Islet precursor cell (in vitro differentiated cells): ENCODE measurements around the gene SLC16A5.
"Not testable (repeated sequence)": the region's sequence is repeated elsewhere in the genome, so short reads cannot be mapped to it uniquely, and the experiment has no call there.

Source experiments
- DNase-seq: peaks from one replicate; pipeline ENCODE4 v3.0.0-alpha.2; 2018

Gene SLC16A5

GRCh38 chr17:75113798-75114551 is 26.2 kb downstream of the SLC16A5 start:
- peak; percentile 96 for DNase-seq

DNA sequence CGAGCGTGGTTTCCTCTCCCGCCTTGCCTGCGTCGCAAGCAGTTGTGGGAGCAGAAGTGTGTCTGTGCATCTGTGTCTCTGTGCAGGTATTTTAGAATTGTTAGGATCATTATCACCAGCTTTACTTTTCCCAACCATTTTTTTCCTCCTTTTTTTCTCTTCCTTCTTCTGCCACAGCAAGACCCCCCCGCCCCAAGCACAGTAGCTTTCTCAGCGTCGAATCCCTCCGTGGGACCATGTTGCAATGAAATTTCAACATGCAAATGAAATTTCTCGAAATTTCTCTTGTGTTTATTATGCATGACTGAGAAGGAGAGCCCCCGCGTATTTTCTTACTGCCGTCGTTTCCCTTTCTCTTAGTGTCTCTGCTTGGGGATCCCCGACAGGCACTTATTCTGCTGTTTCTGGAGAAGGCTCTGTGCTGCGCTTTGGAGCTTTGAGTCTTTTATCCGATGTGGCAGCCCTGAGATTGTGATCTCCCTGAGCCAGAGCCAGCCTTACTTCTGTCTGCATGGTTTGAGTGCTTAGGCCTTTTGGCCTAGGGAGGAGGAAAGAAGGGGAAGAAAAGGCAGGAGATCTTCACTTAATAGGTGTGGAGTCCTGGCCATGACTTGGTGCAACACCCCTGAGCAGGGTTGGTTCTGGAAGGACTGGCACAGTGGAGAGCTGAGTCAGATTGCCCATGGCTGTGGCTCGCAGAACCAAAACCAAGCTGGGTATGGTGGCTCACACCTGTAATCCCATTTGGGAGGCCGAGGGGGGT is 27.0 kb downstream of the SLC16A5 start:
- no peak for DNase-seq

- DNase-seq, result no peak
Measured at GRCh38 chr17:75115555-75115954, 27.8 kb downstream of the SLC16A5 start.

GRCh38 chr17:75116737-75117136 is 29.0 kb downstream of the SLC16A5 start:
- no peak for DNase-seq

- no peak for DNase-seq
Measured at GRCh38 chr17:75118307-75118706, 30.6 kb downstream of the SLC16A5 start.

DNA sequence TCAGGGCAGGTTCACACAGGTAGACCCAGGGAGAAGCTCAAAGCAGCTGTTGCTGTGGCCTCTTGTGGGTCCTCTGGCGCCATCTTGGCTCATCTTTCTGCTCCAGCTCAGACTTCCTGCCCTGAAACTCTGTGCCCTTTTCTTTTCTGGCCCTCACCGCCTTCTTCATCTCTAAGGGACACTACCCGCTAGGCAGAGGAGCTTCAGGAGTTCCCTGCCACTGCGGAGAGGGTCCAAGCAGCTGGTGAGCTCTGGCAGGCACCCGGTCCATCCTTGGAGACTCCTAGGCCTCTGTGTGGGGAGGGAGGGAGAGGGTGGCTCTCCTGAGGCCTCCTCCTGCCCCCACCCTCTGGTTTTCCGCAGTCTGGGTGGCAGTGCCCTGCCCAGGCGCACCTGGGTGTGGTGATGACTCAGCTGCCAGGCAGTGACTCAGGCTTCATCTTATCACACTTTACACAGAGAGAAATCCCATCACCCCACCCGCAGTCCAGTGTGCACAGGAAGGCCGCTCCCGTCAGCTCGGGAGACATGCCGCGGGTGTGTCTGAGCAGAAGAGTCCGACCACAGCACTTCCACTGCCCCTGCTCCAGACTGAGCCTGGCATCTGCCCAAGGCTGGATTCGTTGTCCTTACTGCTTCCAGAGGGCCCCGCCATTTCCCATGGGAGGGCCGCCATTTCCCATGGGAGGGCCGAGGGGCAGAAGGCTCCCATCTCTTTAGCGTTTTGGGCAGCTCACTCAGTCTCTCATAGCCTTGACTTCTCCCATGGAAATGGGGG is 36.5 kb downstream of the SLC16A5 start:
- DNase-seq, result peak; percentile 67

DNA sequence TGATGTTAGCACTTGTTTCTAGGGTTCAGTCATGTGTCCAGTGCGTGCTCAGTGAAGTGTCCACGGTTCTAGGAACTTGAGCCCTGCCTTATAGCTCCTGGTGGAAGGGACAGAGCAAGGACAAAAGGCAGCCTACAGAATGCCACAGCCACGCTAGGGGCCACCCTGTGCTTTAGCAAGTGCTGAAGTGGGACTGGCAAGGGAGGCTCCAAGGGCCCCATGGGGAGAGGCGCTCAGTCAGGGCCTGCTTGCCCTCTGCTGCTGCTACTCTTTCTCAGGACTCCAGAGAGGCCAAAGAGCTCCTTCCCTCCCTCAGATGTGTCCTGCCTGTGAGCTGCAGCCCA is 37.0 kb downstream of the SLC16A5 start:
- DNase-seq, result no peak

DNA sequence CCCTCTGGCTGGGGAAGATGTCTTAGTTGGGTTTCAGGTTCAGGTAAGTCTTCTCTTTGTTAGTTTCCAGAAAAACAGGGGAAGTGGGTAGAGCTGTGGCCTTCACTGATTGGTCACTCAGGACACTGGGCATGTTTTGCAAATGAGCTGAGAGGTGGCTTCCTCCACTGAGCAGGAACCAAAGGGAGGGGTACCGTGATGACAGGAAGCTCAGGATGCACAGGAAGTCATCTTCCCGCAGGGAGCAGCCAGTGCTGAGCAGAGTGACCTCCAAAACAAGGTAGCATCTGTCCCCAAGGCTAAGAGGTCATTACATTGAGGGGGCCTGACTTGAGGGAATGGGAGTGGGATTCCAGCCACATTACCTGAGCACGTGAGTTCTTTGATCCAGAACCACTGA is 38.2 kb downstream of the SLC16A5 start:
- peak; percentile 63 for DNase-seq

DNA sequence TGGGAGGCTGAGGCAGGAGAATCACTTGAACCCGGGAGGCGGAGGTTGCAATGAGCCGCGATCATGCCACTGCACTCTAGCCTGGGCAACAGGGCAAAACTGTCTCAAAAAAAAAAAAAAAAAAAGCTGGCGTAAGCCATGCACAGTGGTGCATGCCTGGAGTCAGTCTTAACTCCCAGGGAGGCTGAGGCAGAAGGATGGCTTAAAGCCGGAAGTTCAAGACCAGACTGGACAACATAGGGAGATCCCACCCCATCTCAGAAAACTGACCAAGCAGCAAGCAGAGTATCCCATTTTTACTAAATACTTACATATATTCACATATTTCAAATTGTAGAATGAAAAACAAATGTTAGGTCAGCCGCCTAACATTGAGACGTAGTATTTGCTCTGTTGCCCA is 39.2 kb downstream of the SLC16A5 start:
- no peak for DNase-seq

DNA sequence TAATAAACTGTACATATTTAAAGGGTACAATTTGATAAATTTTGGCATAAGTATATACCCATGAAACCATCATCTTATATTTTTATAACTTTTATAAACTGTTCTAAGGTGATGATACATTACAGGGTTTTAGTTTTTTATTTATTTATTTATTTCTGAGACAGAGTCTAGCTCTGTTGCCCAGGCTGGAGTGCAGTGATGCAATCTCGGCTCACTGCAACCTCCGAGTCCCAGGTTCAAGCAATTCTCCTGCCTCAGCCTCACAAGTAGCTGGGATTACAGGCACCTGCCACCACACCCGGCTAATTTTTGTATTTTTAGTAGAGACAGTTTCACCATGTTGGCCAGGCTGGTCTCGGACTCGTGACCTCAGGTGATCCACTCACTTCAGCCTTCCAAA is 40.2 kb downstream of the SLC16A5 start:
- DNase-seq, result not testable (repeated sequence)

- no peak for DNase-seq
Measured at GRCh38 chr17:75128694-75129505, 41.1 kb downstream of the SLC16A5 start.

DNA sequence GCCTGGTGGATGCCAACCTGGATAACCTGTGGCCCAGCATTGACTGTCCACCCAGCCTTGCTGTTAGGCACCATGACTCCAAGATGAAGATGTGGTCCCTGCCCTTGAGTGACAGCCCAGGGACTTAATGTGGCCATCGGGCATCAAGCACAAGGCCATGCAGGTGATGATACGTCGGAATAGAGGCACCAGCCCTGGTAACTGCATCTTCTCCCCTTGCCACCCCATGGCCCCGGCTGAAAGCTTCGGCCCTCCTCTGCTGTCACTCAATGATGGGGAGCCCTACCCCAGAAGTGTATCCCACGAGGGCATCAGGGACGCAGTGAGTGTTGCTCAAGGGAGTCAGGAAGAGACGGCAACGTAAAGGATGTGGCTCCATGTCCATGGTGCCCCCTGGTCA is 41.8 kb downstream of the SLC16A5 start:
- DNase-seq, result no peak

DNA sequence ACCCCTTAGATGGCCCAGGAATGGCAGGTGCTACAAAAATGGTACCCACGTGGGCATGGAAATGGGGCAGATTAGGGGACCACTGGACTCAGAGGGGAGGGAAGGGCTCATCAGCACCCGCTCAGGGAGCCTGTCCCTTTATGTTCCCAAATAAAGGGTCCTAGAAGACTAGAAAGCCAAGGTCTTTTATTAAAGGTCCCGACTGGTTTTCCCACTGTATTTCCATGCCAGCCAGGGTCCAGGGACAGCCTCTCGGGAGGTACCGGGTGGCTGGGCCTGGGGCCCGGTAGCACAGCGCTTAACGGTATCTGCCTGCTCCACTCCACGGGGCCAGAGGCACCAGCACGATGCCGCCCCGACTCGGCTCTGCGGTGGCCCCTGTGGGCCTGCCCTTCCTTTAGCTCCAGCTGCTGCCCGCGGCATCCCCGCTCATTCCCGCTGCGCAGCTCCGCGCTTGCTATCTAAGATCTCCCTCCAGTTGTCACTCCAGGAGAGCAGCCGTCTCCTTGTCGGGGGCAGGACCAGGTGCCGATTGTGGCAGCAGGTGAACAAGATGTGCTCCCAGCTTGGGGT is 42.4 kb downstream of the SLC16A5 start:
- no peak for DNase-seq

DNA sequence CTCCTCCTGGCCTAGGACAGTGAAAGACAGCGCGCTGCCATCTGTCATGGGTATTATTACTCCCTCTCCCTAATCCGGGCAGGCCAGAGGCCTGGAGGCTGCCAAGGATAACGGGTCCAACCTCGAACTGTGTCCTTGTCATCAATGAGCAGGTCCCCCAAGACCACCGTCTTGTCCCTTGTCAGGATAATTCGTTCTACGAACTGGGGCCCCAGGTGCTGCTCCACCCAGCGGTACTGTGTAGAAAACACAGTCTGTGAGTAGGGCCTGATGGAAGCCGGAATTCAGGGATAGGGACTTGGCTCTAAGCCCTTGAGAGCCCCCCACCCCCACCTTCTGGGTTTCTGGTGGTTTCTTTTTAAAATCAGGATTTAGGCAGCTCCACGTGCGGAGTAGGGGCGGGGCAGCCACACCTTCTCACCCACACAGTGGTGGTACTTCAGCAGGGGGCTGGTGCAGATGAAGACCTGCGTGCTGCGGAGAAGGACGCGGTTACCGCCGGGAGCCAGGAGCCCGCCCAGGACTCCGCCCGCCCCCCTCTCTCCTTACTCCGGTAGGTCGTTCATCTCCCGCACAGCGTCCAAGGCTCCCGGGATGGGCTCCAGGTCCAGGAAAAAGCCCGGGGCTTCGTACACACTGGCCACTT is 43.0 kb downstream of the SLC16A5 start:
- DNase-seq, result peak; percentile 88

DNA sequence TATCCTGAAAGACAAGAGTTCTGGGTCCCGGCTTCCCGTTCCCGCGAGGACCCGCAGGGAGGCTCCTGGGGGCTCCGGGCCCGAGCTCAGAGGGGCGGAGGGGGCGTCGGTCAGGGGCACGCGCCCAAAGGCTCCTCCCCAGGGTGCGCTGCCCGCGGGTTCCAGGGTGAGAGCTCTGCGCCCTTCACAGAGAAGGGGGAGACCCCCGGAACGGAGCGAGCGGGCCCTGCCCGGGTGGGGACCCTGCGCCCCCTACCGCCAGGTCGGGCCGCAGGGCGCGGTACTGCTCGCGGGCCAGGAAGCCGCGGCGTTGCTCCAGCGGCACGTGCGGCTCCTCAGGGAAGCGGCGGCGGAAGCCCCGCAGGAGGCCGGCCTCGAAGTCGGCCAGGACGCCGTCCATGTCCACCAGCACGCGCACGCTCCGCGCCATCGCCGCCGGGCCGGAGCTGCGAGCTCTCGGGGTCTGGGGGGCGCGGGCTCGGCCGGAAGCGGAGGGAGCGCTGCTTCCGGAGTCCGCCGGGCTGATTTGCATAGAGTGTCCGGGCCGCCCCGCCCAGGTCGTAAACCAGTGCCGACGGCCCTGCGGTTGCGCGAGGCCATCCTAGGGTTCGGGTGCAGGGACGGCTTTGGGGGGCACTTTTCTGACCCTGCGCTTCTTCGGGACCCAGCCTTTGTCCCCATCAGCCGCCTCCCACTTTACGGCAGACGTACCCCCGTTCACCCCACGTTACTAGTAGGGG is 43.7 kb downstream of the SLC16A5 start, which contains the start of gene NT5C:
Gene NT5C, minus strand, starts transcription at position 465 of the 740 bp plus-strand sequence. Its CDS starts 35 bp downstream, at position 430.
- DNase-seq, result peak; percentile 94

DNA sequence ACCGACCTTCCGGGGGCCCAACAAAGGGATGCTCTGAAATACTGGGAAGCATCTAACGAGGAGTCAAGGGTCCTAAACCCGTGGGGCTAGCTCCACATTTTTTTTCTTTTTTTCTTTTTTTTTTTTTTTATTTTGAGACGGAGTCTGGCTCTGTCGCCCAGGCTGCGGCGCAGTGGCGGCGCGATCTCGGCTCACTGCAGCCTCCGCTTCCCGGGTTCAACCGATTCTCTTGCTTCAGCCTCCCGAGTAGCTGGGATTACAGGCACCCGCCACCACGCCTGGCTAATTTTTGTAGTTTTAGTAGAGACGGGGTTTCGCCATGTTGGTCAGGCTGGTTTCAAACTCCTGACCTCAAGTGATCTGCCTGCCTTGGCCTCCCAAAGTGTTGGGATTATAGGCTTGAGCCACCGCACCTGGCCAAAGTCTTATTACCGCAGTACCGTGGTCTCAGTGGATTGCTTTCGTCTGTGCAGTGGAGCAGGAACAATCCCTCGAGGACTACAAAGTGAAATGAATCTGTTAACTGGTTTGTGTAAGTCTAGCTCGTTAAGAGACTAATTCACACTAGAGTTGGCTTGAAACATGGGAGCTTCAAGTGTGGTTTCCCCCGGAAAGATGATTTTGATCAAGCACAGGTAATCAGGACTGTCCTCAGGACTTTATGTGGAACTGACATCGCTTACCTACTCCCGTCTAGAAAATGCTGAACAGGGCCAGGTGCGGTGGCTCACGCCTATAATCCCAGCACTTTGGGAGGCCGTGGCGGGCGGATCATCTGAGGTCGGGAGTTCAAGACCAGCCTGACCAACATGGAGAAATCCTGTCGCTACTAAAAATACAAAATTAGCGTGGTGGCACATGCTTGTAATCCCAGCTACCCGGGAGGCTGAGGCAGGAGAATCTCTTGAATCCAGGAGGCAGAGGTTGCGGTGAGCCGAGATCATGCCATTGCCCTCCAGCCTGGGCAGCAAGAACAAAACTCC is 44.6 kb downstream of the SLC16A5 start:
- DNase-seq, result not testable (repeated sequence)

DNA sequence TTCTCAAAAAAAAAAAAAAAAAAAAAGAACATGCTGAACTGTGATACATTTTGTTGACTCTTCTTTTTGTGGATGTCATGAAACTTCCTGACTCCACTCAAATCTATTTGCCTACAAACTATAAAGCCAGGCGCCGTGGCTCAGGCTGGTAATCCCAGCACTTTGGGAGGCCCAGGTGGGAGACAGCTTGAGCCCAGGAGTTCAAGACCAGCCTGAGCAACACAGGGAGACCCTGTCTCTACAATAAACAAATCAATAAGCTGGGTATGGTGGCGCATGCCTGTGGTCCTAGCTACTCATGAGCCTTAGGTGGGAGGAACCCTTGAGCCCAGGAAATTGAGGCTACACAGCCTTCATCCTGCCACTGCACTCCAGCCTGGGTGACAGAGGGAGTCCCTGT is 45.2 kb downstream of the SLC16A5 start:
- no peak for DNase-seq

DNA sequence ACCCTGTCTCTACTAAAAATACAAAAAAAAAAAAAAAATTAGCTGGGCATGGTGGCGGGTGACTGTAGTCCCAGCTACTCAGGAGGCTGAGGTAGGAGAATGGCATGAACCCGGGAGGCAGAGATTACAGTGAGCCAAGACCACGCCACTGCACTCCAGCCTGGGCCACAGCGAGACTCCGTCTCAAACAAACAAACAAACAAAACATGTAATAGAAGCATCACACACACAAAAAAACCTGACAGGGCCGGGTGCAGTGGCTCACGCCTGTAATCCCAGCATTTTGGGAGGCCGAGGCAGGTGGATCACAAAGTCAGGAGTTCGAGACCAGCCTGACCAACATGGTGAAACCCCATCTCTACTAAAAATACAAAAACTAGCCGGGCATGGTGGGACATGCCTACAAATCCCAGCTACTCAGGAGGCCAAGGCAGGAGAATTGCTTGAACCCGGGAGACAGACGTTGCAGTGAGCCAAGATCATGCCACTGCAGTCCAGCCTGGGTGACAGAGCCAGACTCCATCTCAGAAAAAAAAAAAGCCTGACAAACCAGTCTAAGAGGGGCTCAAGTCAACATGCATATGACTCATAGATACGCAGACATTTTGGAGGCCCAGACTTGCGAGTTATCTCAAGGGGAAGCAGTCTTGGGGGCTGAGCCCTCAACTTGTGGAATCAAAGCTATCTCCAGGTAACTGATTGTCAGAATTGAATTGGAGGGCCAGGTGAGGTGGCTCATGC is 46.0 kb downstream of the SLC16A5 start:
- peak; percentile 77 for DNase-seq

GRCh38 chr17:75135452-75135851 is 47.7 kb downstream of the SLC16A5 start:
- no peak for DNase-seq
